Measurements from ENCODE around the gene NAA15.
"Not testable (repeated sequence)": the region's sequence is repeated elsewhere in the genome, so short reads cannot be mapped to it uniquely, and the experiment has no call there.

Gene NAA15

GRCh38 chr4:139453371-139454110 lies 152.2 kb downstream of the NAA15 start:
- DNase-seq, result peak; percentile 93

GRCh38 chr4:139454111-139455045 lies 153.1 kb downstream of the NAA15 start, which contains the start of gene RAB33B:
Gene RAB33B (plus strand): TSS chr4:139454121. CDS start chr4:139454196, 75 bp downstream.
- no peak for DNase-seq

- DNase-seq, result no peak
Observed at GRCh38 chr4:139455126-139455538, 153.8 kb downstream of the NAA15 start.

- DNase-seq, result no peak
Observed at GRCh38 chr4:139457318-139457717, 156.0 kb downstream of the NAA15 start.

- no peak for DNase-seq
Observed at GRCh38 chr4:139458543-139458942, 157.2 kb downstream of the NAA15 start.

- no peak for DNase-seq
Observed at GRCh38 chr4:139458999-139459398, 157.7 kb downstream of the NAA15 start.

- no peak for DNase-seq
Observed at GRCh38 chr4:139460565-139460964, 159.3 kb downstream of the NAA15 start.

GRCh38 chr4:139461022-139461628 lies 159.8 kb downstream of the NAA15 start:
- no peak for DNase-seq

- not testable (repeated sequence) for DNase-seq
Observed at GRCh38 chr4:139464512-139464911, 163.2 kb downstream of the NAA15 start.

GRCh38 chr4:139465922-139466321 lies 164.6 kb downstream of the NAA15 start:
- DNase-seq, result no peak

- DNase-seq, result not testable (repeated sequence)
Observed at GRCh38 chr4:139468756-139469155, 167.5 kb downstream of the NAA15 start.

GRCh38 chr4:139469216-139469615 lies 167.9 kb downstream of the NAA15 start:
- DNase-seq, result no peak
